Thyroid gland (tissue), 4 donors: ENCODE data around the gene SOWAHD.

Experiments
- CTCF ChIP-seq, 6 experiments: fragments of 200-600 bp in 3 of 6; fragments of 450-650 bp in 3 of 6; sonication (generic) in 3 of 6; IDR thresholded peaks; one replicate each; pipeline ENCODE4 v1.5.1; 2016 to 2019; ENCODE audit warnings: antibody characterized with exemption in 6 of 6, mild to moderate bottlenecking in 2 of 6, inconsistent platforms in 1 of 6, moderate library complexity in 1 of 6
- POLR2A ChIP-seq, 2 donors: fragments of 450-650 bp; IDR thresholded peaks; one replicate each; pipeline ENCODE4 v1.6.1; 2017; ENCODE audit warnings: antibody characterized with exemption in 2 of 2, mild to moderate bottlenecking in 2 of 2, moderate library complexity in 1 of 2

- TF ChIP-seq CTCF (IDR thresholded peaks at IDR 0.05) = no peak
- TF ChIP-seq POLR2A (IDR thresholded peaks at IDR 0.05) = no peak
Measured at GRCh38 chrX:119801253-119802221, 43.1 kb downstream of the SOWAHD start.
